H1 (cell line): Measurements from ENCODE around the gene RCAN3. TPM values are rescaled to one million over a fixed set of nuclear protein-coding genes. Genes with fewer than 3 reads are reported as not detected.

Experiments
- CTCF ChIA-PET: fragments of 300-600 bp; sonication (Branson Sonifier 250); formaldehyde crosslinking; loops from one replicate; lab custom pipeline; 2021; ENCODE audit not compliant: partially characterized antibody; lab: Charles Lee
- POLR2A ChIA-PET: fragments of 300-600 bp; sonication (Branson Sonifier 250); formaldehyde crosslinking; loops from one replicate; lab custom pipeline; 2021; ENCODE audit warnings: inconsistent platforms; ENCODE audit not compliant: partially characterized antibody; lab: Charles Lee
- DNase-seq, 2 experiments: peaks; one replicate each; pipeline versions ENCODE4 v3.0.0 to v3.0.0-alpha.2; 2010 to 2022; ENCODE audit warnings: low spot score in 2 of 2, low read depth in 1 of 2, mixed read lengths in 1 of 2
- FAIRE-seq: peaks from 2 replicates; lab custom pipeline; 2011; peaks lifted over from hg19 to GRCh38; lab: Jason Lieb, UNC
- H2AFZ ChIP-seq: 2 replicates; pipeline ENCODE4 v1.8.1; 2012; ENCODE audit warnings: low read length, inconsistent platforms
- H2AK5ac ChIP-seq: 2 replicates; pipeline ENCODE4 v1.6.1; 2013; ENCODE audit warnings: low read depth, low read length
- H2BK120ac ChIP-seq: replicated peaks from 2 replicates; pipeline ENCODE3; 2013; ENCODE audit warnings: low read depth, low read length, inconsistent platforms
- H2BK12ac ChIP-seq: 2 replicates; pipeline ENCODE4 v1.6.1; 2013; ENCODE audit warnings: low read depth, low read length
- H2BK15ac ChIP-seq: 2 replicates; pipeline ENCODE4 v1.6.1; 2013; ENCODE audit warnings: low read length
- H2BK20ac ChIP-seq: 2 replicates; pipeline ENCODE4 v1.6.1; 2013; ENCODE audit warnings: low read length
- H2BK5ac ChIP-seq: 2 replicates; pipeline ENCODE4 v1.6.1; 2013; ENCODE audit warnings: low read depth, low read length
- H3K14ac ChIP-seq: 2 replicates; pipeline ENCODE4 v1.6.1; 2013; ENCODE audit warnings: inconsistent platforms; ENCODE audit not compliant: insufficient read length
- H3K18ac ChIP-seq: 2 replicates; pipeline ENCODE4 v1.6.1; 2013; ENCODE audit warnings: low read length; ENCODE audit errors: extremely low read depth
- H3K23ac ChIP-seq: 2 replicates; pipeline ENCODE4 v1.6.1; 2013; ENCODE audit warnings: inconsistent platforms; ENCODE audit not compliant: insufficient read length
- H3K23me2 ChIP-seq: 2 replicates; pipeline ENCODE4 v1.6.1; 2013; ENCODE audit warnings: low read depth, low read length
- H3K27ac ChIP-seq: 2 replicates; pipeline ENCODE4 v1.6.1; 2011; ENCODE audit warnings: low read depth, low read length, inconsistent platforms
- H3K27me3 ChIP-seq, 4 experiments: replicated peaks in 1 of 4; 1 replicate in 1 of 4; 2 replicates in 3 of 4; pipeline versions ENCODE4 v1.6.1 to v1.8.1; 2011 to 2013; ENCODE audit warnings: low read length in 3 of 4, mild to moderate bottlenecking in 3 of 4, inconsistent platforms in 2 of 4, mixed read lengths in 2 of 4, moderate library complexity in 1 of 4; ENCODE audit not compliant: control insufficient read depth in 3 of 4, insufficient read depth in 3 of 4; ENCODE audit errors: extremely low read depth in 1 of 4
- H3K36me3 ChIP-seq, 4 experiments: 2 replicates each; pipeline versions ENCODE4 v1.6.1 to v1.8.1; 2011 to 2013; ENCODE audit warnings: mild to moderate bottlenecking in 4 of 4, low read length in 3 of 4, moderate library complexity in 2 of 4, control low read depth in 1 of 4, inconsistent platforms in 1 of 4; ENCODE audit not compliant: insufficient read depth in 4 of 4, control insufficient read depth in 2 of 4
- H3K4ac ChIP-seq: replicated peaks from 2 replicates; pipeline ENCODE3; 2013; ENCODE audit warnings: low read length, low read depth, mixed read lengths, inconsistent platforms; ENCODE audit not compliant: insufficient read length
- H3K4me1 ChIP-seq, 4 experiments: replicated peaks in 1 of 4; 1 replicate in 1 of 4; 2 replicates in 3 of 4; pipeline versions ENCODE4 v1.6.1 to v1.8.1; 2011 to 2013; ENCODE audit warnings: low read length in 3 of 4, inconsistent platforms in 2 of 4, mixed read lengths in 1 of 4; ENCODE audit not compliant: insufficient read depth in 4 of 4, control insufficient read depth in 3 of 4
- H3K4me2 ChIP-seq, 2 experiments: 2 replicates each; pipeline versions ENCODE4 v1.6.1 to v1.8.1; 2011 to 2013; ENCODE audit warnings: low read depth in 2 of 2, low read length in 2 of 2, control low read depth in 1 of 2, inconsistent platforms in 1 of 2, mild to moderate bottlenecking in 1 of 2; ENCODE audit not compliant: insufficient read depth in 1 of 2
- H3K4me3 ChIP-seq, 4 experiments: fragments of 200-600, 300-600 bp in 1 of 4; sonication (generic), shearing (Covaris generic), sonication (Bioruptor Twin) in 1 of 4; 2 replicates each; pipeline versions ENCODE4 v1.5.1 to v1.8.1; 2011 to 2016; ENCODE audit warnings: low read length in 4 of 4, low read depth in 3 of 4, control low read depth in 2 of 4, inconsistent platforms in 2 of 4, mild to moderate bottlenecking in 2 of 4, mixed read lengths in 1 of 4, moderate library complexity in 1 of 4; ENCODE audit not compliant: insufficient read depth in 2 of 4; ENCODE audit errors: extremely low read depth in 1 of 4
- H3K56ac ChIP-seq: replicated peaks from 2 replicates; pipeline ENCODE3; 2013; ENCODE audit warnings: low read depth, mild to moderate bottlenecking, mixed read lengths, low read length, inconsistent platforms; ENCODE audit not compliant: insufficient read length
- H3K79me1 ChIP-seq: 2 replicates; pipeline ENCODE4 v1.6.1; 2013; ENCODE audit warnings: low read depth, low read length, control low read depth
- H3K79me2 ChIP-seq, 2 experiments: 2 replicates each; pipeline versions ENCODE4 v1.6.1 to v1.8.1; 2012 to 2013; ENCODE audit warnings: low read length in 2 of 2, mild to moderate bottlenecking in 2 of 2, inconsistent platforms in 1 of 2; ENCODE audit not compliant: insufficient read depth in 2 of 2, control insufficient read depth in 1 of 2
- H3K9ac ChIP-seq, 4 experiments: replicated peaks in 1 of 4; 1 replicate in 1 of 4; 2 replicates in 3 of 4; pipeline versions ENCODE4 v1.6.1 to v1.8.1; 2011 to 2013; ENCODE audit warnings: low read depth in 3 of 4, low read length in 3 of 4, control low read depth in 2 of 4, mild to moderate bottlenecking in 2 of 4, moderate library complexity in 2 of 4, inconsistent platforms in 1 of 4; ENCODE audit errors: extremely low read depth in 1 of 4
- H3K9me3 ChIP-seq, 2 experiments: 2 replicates each; pipeline versions ENCODE4 v1.6.1 to v1.8.1; 2012 to 2013; ENCODE audit warnings: mild to moderate bottlenecking in 2 of 2, moderate library complexity in 2 of 2, control low read depth in 1 of 2, inconsistent platforms in 1 of 2, low read depth in 1 of 2, low read length in 1 of 2, mixed read lengths in 1 of 2; ENCODE audit not compliant: insufficient read depth in 2 of 2
- H4K20me1 ChIP-seq, 2 experiments: replicated peaks in 1 of 2; 2 replicates each; pipeline versions ENCODE3 to v1.8.1; 2011 to 2013; ENCODE audit warnings: inconsistent platforms in 2 of 2, low read length in 2 of 2, mild to moderate bottlenecking in 1 of 2; ENCODE audit not compliant: insufficient read depth in 2 of 2, control insufficient read depth in 1 of 2
- H4K5ac ChIP-seq: 2 replicates; pipeline ENCODE4 v1.6.1; 2013; ENCODE audit warnings: low read length, low read depth, mixed read lengths, inconsistent platforms; ENCODE audit not compliant: insufficient read length
- H4K8ac ChIP-seq: 2 replicates; pipeline ENCODE4 v1.8.0; 2013; ENCODE audit warnings: mild to moderate bottlenecking, moderate library complexity, low read length, inconsistent platforms; ENCODE audit not compliant: insufficient read depth; ENCODE audit errors: extremely low read depth
- H4K91ac ChIP-seq: replicated peaks from 2 replicates; pipeline ENCODE3; 2013; ENCODE audit warnings: low read length, mixed read lengths, inconsistent platforms; ENCODE audit not compliant: insufficient read length
- NANOG ChIP-seq: IDR thresholded peaks from 2 replicates; pipeline ENCODE4 v1.6.1; 2011; ENCODE audit warnings: low read length, low read depth, mild to moderate bottlenecking, inconsistent platforms; ENCODE audit not compliant: insufficient read depth, poor library complexity, severe bottlenecking
- SIRT6 ChIP-seq: IDR thresholded peaks from one replicate; pipeline ENCODE4 v1.7.1; 2012; ENCODE audit warnings: low read length, inconsistent platforms
- WGBS, 2 experiments: shearing (Covaris generic) in 1 of 2; methylation state at CpG; one replicate each; pipeline versions ENCODE4 v1.1.6 to v1.1.7; 2013 to 2015; ENCODE audit warnings: low lambda C conversion rate in 2 of 2, mixed read lengths in 2 of 2, inconsistent platforms in 1 of 2, low coverage in 1 of 2, missing lambda C conversion rate in 1 of 2; ENCODE audit not compliant: insufficient replicate concordance in 2 of 2, insufficient coverage in 1 of 2, insufficient read length in 1 of 2; ENCODE audit errors: extremely low coverage in 1 of 2, missing lambda C conversion rate in 1 of 2; 5-methylcytosine and 5-hydroxymethylcytosine counted together
- polyA plus RNA-seq, 7 experiments: library from polyadenylated mRNA; depleted of rRNA in 3 of 7; stranded (reverse) in 5 of 7; unstranded in 2 of 7; fragments of >200 nt in 5 of 7; fragments of 200-250 nt in 2 of 7; gene quantifications; 1 replicate in 5 of 7; 2 replicates in 1 of 7; 4 replicates in 1 of 7; pipeline versions ENCODE4 v1.2.1 to v1.2.3, GENCODE V29; 2011 to 2013; ENCODE audit warnings: missing spikeins in 2 of 7, mixed read lengths in 2 of 7
- total RNA-seq: library from RNA; stranded (reverse); fragmentation: NEBNext Ultra II Directional; extraction: Animal tissue kit (Norgen Biotek cat#: 25700); gene quantifications from 2 replicates; pipeline ENCODE4 v1.2.1, GENCODE V29; 2021

The RCAN3 gene
- total and polyA plus RNA-seq, 2 of the 8 experiments (the other 6 are each of a cell fraction or from before 2014, with no cell fraction given): 5.6 to 16.6 TPM

DNA sequence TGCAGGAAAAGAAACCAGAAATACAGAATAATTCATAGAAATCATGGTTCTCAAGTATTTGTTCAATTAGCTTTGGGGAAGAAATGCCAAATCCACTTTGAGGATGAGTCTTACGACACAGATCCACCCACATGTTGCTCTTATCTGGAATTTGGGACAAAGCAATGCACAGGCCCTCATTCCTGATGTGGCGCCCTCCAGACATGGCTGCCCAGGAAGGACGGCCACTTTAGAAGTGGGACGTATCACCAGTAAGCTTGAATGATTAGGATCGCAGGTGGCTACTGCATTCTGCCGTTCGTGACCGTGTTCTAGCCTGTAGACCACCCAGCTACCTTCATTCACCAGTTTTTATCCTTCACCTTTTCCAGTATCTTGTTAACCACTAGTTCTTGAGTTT lies 33.1 kb downstream of the RCAN3 start:
- no peak overlapping the region for H2BK5ac ChIP-seq
- no peak overlapping the region for H3K18ac ChIP-seq
- H3K79me2 ChIP-seq: no peaks in the 10 kb centered on the region
- no peak overlapping the region for H3K56ac ChIP-seq
- H2BK12ac ChIP-seq: no peak overlapping the region; the same call in 1 of the 2 replicates
- H3K23ac ChIP-seq: no peak overlapping the region
- H2BK120ac ChIP-seq: no peak overlapping the region
- ChIA-PET POLR2A (no interaction called here), CTCF (interaction anchor here (1.2 to 1.5 kb wide), 5 partner anchors 9 to 100 kb away, joined by 3 to 10 read pairs (median 4); no protein-coding TSS in a partner anchor)
- no peak overlapping the region for H2BK20ac ChIP-seq
- DNase-seq (no peak), FAIRE-seq (no peak)
- no peak for TF ChIP-seq NANOG
- TF ChIP-seq SIRT6: no peak
- H3K4ac ChIP-seq: no peak overlapping the region
- no peak overlapping the region for H3K4me3 ChIP-seq
- H3K27ac ChIP-seq: no peak overlapping the region
- peaks cover 0 to 5% of the 10 kb centered on the region in 2 experiments; a peak in 1 of 4 replicates for H3K9me3 ChIP-seq
- 94% methylated on average over 8 of the region's 8 CpGs; no CpG with 5 or more reads in 1 of the 2 experiments for WGBS, 2 experiments
- no peak overlapping the region for H2AFZ ChIP-seq
- H3K14ac ChIP-seq: no peak overlapping the region
- no peak overlapping the region for H4K91ac ChIP-seq
- H3K4me1 ChIP-seq: peaks cover 0 to 8% (median 1%) of the 10 kb centered on the region in 4 experiments; a peak in 2 of 7 replicates
- no peaks in the 10 kb centered on the region for H3K27me3 ChIP-seq
- no peak overlapping the region for H2BK15ac ChIP-seq
- H4K5ac ChIP-seq: no peak overlapping the region
- H4K8ac ChIP-seq: no peak overlapping the region
- H2AK5ac ChIP-seq: no peak overlapping the region
- no peaks in the 10 kb centered on the region for H4K20me1 ChIP-seq
- no peaks in the 10 kb centered on the region for H3K79me1 ChIP-seq
- H3K36me3 ChIP-seq: no peaks in the 10 kb centered on the region
- H3K4me2 ChIP-seq: no peak overlapping the region
- no peak overlapping the region; a peak in 1 of 7 replicates for H3K9ac ChIP-seq
- no peaks in the 10 kb centered on the region for H3K23me2 ChIP-seq
